Measurements from ENCODE around the gene CFAP43.

Gene CFAP43

GRCh38 chr10:104231784-104232612, at the start of gene CFAP43:
Gene CFAP43, minus strand, starts transcription at chr10:104232364. Its CDS starts 118 bp downstream, at chr10:104232246.
- no peak for TF ChIP-seq CTCF (conservative IDR thresholded peaks at IDR 0.05)
- no peak; the same call in 1 of the 2 replicates for TF ChIP-seq ZFX (IDR thresholded peaks at IDR 0.05)
- H3K27ac ChIP-seq, result peak within 1 kb of the TSS; percentile 52

DNA sequence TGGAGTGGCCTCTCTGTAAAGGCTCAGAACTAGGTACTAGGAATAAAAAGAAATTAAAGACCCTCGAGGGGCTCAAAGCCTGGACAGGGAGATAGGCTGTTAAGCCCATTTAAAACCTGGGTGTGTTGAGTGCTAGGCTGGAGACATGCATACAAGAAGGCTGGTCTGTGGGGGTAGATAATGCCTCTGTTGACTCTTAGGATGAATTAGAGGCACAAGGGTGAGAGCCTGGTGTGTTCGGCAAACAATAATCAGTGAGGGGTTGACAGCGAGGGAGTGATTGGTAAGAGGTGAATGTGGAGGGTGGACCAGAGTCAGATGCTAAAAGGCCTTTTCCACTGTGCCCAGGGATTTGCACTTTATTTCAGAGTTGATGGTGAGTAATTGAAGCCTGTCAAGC, 49.5 kb upstream of the CFAP43 start:
- no peak for TF ChIP-seq CTCF (conservative IDR thresholded peaks at IDR 0.05)
- TF ChIP-seq ZFX (IDR thresholded peaks at IDR 0.05), result no peak
- no peak overlapping the region for H3K27ac ChIP-seq

- TF ChIP-seq ZFX (IDR thresholded peaks at IDR 0.05) (no peak), CTCF (conservative IDR thresholded peaks at IDR 0.05) (no peak)
Measured at GRCh38 chr10:104279550-104280259, 47.5 kb upstream of the CFAP43 start.

GRCh38 chr10:104277785-104278184, 45.6 kb upstream of the CFAP43 start:
- H3K27ac ChIP-seq, result peak overlapping the region; percentile 73
- TF ChIP-seq CTCF (conservative IDR thresholded peaks at IDR 0.05), result no peak
- TF ChIP-seq ZFX (IDR thresholded peaks at IDR 0.05), result no peak

More at GRCh38 chr10:104279550-104280259, 47.5 kb upstream of the CFAP43 start:
- peak overlapping the region; percentile 12; the same call in 1 of the 2 replicates for H3K27ac ChIP-seq

DNA sequence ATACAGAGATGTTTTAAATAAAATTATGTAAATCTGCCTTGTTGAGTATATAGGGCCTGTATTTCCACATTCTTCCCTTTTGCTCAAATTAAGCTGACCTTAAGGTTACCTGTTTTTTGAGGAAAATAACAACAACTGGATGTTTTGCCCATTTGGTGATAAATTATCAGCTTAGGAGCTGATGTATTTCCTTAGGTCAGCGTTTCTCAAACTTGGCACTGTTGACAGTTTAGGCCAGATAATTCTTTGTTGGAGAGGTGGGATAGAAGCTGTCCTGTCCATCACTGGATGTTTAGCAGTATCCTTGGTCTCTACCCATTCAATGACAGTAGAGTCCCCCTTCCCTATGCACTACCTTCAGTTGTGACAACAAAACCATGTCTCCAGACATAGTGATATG, 44.0 kb upstream of the CFAP43 start:
- H3K27ac ChIP-seq, result no peak overlapping the region
- TF ChIP-seq CTCF (conservative IDR thresholded peaks at IDR 0.05) (no peak), ZFX (IDR thresholded peaks at IDR 0.05) (no peak)

- TF ChIP-seq ZFX (IDR thresholded peaks at IDR 0.05), result no peak
- TF ChIP-seq CTCF (conservative IDR thresholded peaks at IDR 0.05), result no peak
- H3K27ac ChIP-seq, result no peak overlapping the region
Measured at GRCh38 chr10:104274762-104275721, 42.9 kb upstream of the CFAP43 start.

All from C4-2B (cell line).